Neural crest cell (in vitro differentiated cells): ENCODE results near the gene SNED1. TPM values are rescaled to one million over a fixed set of nuclear protein-coding genes. Genes with fewer than 3 reads are reported as not detected.

Experiments
- DNase-seq: peaks from one replicate; pipeline ENCODE4 v3.0.0; 2021; ENCODE audit warnings: low read depth, mixed read lengths, low spot score
- H3K27ac Mint-ChIP-seq: one replicate; pipeline ENCODE4 v1.8.0; 2021; ENCODE audit warnings: mild to moderate bottlenecking, mixed read lengths; ENCODE audit not compliant: unreplicated experiment
- H3K27me3 Mint-ChIP-seq: 2 replicates; pipeline ENCODE4 v1.8.0; 2021; ENCODE audit warnings: low read depth, mild to moderate bottlenecking, mixed read lengths
- H3K36me3 Mint-ChIP-seq: 2 replicates; pipeline ENCODE4 v1.8.0; 2021; ENCODE audit warnings: low read depth, mild to moderate bottlenecking, mixed read lengths
- H3K4me1 Mint-ChIP-seq: 2 replicates; pipeline ENCODE4 v1.8.0; 2021; ENCODE audit warnings: mixed read lengths
- H3K4me3 Mint-ChIP-seq: one replicate; pipeline ENCODE4 v1.8.0; 2021; ENCODE audit warnings: mild to moderate bottlenecking, mixed read lengths
- H3K9me3 Mint-ChIP-seq: 2 replicates; pipeline ENCODE4 v1.8.0; 2021; ENCODE audit warnings: mixed read lengths
- total RNA-seq: library from RNA; stranded (reverse); gene quantifications from 2 replicates; pipeline ENCODE4 v1.2.1, GENCODE V29; 2021
- TF ChIP-seq, protein P1 (sequence below): fragments of 200-600 bp; sonication (generic); conservative IDR thresholded peaks from 2 replicates; pipeline ENCODE4 v1.5.0; 2021; ENCODE audit warnings: antibody characterized with exemption, mild to moderate bottlenecking

The SNED1 gene
- total RNA-seq, 1 donor from 2014 or later, result 0.30 TPM

DNA sequence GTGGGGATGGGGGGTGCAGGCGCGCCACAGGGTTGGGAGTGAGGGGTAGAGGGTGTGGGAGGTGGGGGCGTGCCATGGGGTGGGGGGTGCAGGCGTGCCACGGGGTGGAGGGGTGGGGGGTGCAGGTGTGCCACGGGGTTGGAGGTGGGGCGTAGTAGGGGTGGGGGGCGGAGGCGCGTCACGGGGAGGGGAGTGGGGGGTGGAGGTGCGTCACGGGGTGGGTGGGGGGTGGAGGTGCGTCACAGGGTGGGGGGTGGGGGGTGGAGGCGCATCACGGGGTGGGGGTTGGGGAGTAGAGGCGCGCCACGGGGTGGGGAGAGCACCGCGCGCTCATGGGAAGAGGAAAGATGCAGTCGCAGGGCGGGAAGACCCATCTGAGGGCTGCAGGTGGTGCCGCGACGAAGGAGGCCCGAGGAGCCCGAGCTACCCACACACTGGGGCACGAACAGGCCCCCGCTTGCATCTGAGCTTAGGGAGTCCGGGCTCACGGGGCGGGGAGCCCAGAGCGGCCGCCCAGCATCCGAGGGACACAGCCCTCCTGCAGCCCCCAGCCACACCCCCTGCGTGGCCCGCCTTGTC lies 37.5 kb downstream of the SNED1 start:
- no peak overlapping the region for H3K27ac Mint-ChIP-seq
- H3K4me3 Mint-ChIP-seq, result no peak overlapping the region
- H3K36me3 Mint-ChIP-seq, result no peaks in the 10 kb centered on the region
- no peaks in the 10 kb centered on the region for H3K9me3 Mint-ChIP-seq
- peaks cover 73% of the 10 kb centered on the region for H3K27me3 Mint-ChIP-seq
- no peak for DNase-seq
- H3K4me1 Mint-ChIP-seq, result no peaks in the 10 kb centered on the region
- TF ChIP-seq, protein P1, sequence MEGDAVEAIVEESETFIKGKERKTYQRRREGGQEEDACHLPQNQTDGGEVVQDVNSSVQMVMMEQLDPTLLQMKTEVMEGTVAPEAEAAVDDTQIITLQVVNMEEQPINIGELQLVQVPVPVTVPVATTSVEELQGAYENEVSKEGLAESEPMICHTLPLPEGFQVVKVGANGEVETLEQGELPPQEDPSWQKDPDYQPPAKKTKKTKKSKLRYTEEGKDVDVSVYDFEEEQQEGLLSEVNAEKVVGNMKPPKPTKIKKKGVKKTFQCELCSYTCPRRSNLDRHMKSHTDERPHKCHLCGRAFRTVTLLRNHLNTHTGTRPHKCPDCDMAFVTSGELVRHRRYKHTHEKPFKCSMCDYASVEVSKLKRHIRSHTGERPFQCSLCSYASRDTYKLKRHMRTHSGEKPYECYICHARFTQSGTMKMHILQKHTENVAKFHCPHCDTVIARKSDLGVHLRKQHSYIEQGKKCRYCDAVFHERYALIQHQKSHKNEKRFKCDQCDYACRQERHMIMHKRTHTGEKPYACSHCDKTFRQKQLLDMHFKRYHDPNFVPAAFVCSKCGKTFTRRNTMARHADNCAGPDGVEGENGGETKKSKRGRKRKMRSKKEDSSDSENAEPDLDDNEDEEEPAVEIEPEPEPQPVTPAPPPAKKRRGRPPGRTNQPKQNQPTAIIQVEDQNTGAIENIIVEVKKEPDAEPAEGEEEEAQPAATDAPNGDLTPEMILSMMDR, result no peak

GRCh38 chr2:241036397-241036963 lies 38.1 kb downstream of the SNED1 start:
- Mint-ChIP-seq H3K36me3 (no peaks in the 10 kb centered on the region), H3K27me3 (peaks cover 79% of the 10 kb centered on the region), H3K4me1 (no peaks in the 10 kb centered on the region), H3K9me3 (no peaks in the 10 kb centered on the region), H3K27ac (no peak overlapping the region), H3K4me3 (no peak overlapping the region)
- TF ChIP-seq, protein P1, result no peak
- no peak for DNase-seq

DNA sequence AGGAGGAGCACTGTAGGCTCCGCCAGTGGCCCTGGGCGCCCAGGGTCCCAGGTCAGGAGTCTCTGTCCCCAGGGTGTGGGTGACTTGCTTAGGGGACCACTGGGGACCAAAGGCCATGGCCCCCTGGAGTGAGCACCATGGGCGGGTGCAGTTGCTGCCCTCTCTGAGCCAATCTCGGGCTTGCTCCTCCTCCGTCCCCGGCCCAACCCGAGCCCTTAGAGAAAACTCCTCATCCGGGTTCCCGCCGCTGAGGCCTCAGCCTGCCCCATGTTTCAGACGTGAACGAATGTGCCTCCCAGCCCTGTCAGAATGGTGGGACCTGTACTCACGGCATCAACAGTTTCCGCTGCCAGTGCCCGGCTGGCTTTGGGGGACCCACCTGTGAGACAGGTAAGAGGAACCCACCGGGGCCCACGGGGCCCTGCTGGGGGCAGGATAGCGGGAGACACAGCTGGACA lies 38.6 kb downstream of the SNED1 start:
- no peak overlapping the region for H3K27ac Mint-ChIP-seq

GRCh38 chr2:241037498-241037897 lies 39.1 kb downstream of the SNED1 start:
- Mint-ChIP-seq H3K4me1 (no peaks in the 10 kb centered on the region), H3K27me3 (peaks cover 81% of the 10 kb centered on the region)
- no peak for DNase-seq

More for the DNA sequence above, 38.6 kb downstream of the SNED1 start:
- Mint-ChIP-seq H3K27me3 (peaks cover 79% of the 10 kb centered on the region), H3K36me3 (no peaks in the 10 kb centered on the region), H3K4me1 (no peaks in the 10 kb centered on the region), H3K4me3 (no peak overlapping the region), H3K9me3 (no peaks in the 10 kb centered on the region)
- DNase-seq, result no peak
- TF ChIP-seq, protein P1, result no peak

GRCh38 chr2:241038374-241039180 lies 40.2 kb downstream of the SNED1 start:
- H3K27me3 Mint-ChIP-seq, result peaks cover 81% of the 10 kb centered on the region
- no peaks in the 10 kb centered on the region for H3K36me3 Mint-ChIP-seq
- no peak overlapping the region for H3K4me3 Mint-ChIP-seq
- H3K27ac Mint-ChIP-seq, result no peak overlapping the region
- no peak for DNase-seq
- TF ChIP-seq, protein P1, result no peak
- H3K4me1 Mint-ChIP-seq, result no peaks in the 10 kb centered on the region
- no peaks in the 10 kb centered on the region for H3K9me3 Mint-ChIP-seq

More at GRCh38 chr2:241037498-241037897, 39.1 kb downstream of the SNED1 start:
- Mint-ChIP-seq H3K4me3 (no peak overlapping the region), H3K9me3 (no peaks in the 10 kb centered on the region), H3K27ac (no peak overlapping the region), H3K36me3 (no peaks in the 10 kb centered on the region)
- TF ChIP-seq, protein P1, result no peak
